Activated naive CD4-positive, alpha-beta T cell treated with anti-CD3 and anti-CD28 coated beads, Interleukin-2, amount 50 U/mL, for 72 hours (primary cell): ENCODE results near the gene PTPRC. TPM values are rescaled to one million over a fixed set of nuclear protein-coding genes. Genes with fewer than 3 reads are reported as not detected.

Experiments
- ATAC-seq, 2 donors: fragments of 150-1000 bp; cut with Tn5 transposase; 2 replicates each; pipeline ENCODE4 v1.10.0; 2021; ENCODE audit warnings: mild to moderate bottlenecking in 2 of 2, moderate library complexity in 2 of 2
- DNase-seq, 2 donors: peaks; one replicate each; pipeline ENCODE4 v3.0.0; 2021 to 2022; ENCODE audit warnings: low spot score in 2 of 2
- H3K27ac Mint-ChIP-seq, 2 donors: one replicate each; pipeline ENCODE4 v1.8.0; 2022; ENCODE audit warnings: mild to moderate bottlenecking in 2 of 2, mixed read lengths in 2 of 2
- H3K36me3 Mint-ChIP-seq, 2 donors: one replicate each; pipeline ENCODE4 v1.8.0; 2022; ENCODE audit warnings: mixed read lengths in 2 of 2
- H3K9me3 Mint-ChIP-seq, 2 donors: one replicate each; pipeline ENCODE4 v1.8.0; 2022; ENCODE audit warnings: mixed read lengths in 2 of 2
- total RNA-seq, 2 donors: library from RNA; stranded (reverse); gene quantifications; one replicate each; pipeline ENCODE4 v1.2.3, GENCODE V29; 2022

PTPRC gene
- total RNA-seq, 2 donors from 2014 or later: 433 to 644 TPM

DNA sequence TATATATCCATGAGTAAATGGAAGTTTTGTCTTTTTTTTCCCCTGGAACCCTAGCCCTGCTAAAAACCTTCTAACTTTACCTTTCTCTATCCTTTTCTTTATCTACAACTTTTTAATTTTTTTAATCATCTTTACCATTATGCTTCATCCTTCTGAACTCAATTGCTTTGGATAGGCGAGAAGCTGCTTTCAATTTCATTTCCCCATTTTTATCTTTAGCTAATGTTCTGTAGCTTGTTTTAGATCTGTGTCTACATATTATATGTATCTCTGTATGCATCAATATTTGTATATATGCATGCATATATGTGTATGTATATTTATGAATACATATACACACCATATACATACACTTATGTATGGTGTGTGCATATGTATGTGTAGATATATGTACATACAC, 57.4 kb downstream of the PTPRC start:
- peaks cover 38 to 64% of the 10 kb centered on the region in 2 donors for H3K36me3 Mint-ChIP-seq

DNA sequence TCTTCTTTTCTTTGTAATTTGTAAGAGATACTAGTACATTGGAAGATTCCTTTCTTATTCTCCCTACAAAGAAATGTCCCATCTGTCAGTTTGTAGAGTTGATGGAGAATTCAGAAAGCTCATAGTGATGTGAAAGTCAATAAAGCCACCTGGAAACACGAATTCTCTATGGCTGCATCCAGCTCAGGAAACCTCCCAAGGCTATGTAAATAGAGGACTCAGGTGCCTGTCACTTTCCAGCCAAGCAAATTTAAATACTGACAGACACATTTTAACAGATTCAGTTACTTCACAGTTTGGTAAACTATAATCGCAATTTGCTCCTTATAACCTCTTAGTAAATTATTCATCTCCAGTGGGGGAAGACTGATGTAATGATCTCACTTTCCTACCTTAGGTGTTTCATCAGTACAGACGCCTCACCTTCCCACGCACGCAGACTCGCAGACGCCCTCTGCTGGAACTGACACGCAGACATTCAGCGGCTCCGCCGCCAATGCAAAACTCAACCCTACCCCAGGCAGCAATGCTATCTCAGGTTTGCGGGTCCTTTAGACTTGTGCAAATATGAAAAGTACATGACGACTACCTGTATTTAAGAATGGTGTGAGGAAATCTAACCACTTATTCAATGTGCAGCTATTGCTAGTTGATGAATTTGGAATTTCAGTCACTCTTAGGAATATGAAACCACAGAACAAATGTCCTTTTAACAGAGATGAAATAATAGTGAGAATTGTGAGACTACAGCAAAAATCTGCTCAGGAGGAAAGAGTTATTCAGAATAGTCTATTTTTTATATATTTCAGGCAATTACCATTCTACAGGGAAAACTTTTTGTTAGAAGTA, 60.6 kb downstream of the PTPRC start:
- H3K9me3 Mint-ChIP-seq: no peaks in the 10 kb centered on the region
- H3K36me3 Mint-ChIP-seq: peaks cover 44 to 71% of the 10 kb centered on the region in 2 donors
- H3K27ac Mint-ChIP-seq: peak overlapping the region; percentile 75 to 83
- DNase-seq (peak in 1 of 2 donors; percentile 76), ATAC-seq (peak; percentile 72 to 80)

More for the DNA sequence above, 57.4 kb downstream of the PTPRC start:
- ATAC-seq: no peak
- Mint-ChIP-seq H3K9me3 (no peaks in the 10 kb centered on the region), H3K27ac (peak overlapping the region; percentile 53 to 78)
- no peak for DNase-seq

DNA sequence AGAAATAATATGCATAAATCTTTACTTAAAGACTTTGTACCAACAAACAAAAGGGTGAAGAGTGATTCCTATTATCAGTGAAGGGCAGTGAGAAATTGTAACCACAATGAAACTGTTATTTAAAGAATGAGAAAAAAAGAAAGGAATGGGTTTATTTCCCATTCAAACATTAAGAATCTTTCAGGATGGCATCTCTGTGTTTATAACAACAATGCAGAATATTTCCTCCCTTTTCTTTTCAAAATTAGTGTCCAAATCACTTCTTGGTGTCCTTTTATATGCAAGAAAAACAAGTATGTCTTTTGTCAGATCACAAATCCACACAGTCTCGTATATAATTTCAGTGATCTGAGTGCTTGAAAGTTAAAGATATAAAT, 61.2 kb downstream of the PTPRC start:
- DNase-seq: no peak
- Mint-ChIP-seq H3K9me3 (no peaks in the 10 kb centered on the region), H3K36me3 (peaks cover 48 to 75% of the 10 kb centered on the region in 2 donors), H3K27ac (peak overlapping the region; percentile 75 to 83)
- no peak for ATAC-seq

DNA sequence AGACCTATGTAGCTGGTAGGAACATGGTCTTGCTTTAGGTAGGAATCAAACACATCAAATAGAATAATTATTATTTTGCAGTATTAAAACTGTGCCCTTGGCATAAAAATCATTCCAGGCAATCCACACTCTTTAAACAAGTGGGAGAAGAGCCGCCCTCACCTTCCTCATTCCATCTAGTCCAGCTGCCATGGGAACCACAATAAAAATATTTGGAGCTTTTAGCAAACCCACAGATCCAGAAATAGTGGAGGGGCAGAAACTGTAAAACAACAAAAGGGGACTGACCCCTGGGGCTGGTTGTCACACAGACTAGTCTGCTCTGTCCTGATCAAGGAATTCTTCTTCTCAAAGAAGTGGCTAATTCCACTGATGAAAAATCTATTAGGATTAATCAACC, 61.6 kb downstream of the PTPRC start:
- Mint-ChIP-seq H3K27ac (peak overlapping the region; percentile 75 to 83), H3K36me3 (peaks cover 52 to 78% of the 10 kb centered on the region in 2 donors), H3K9me3 (no peaks in the 10 kb centered on the region)

DNA sequence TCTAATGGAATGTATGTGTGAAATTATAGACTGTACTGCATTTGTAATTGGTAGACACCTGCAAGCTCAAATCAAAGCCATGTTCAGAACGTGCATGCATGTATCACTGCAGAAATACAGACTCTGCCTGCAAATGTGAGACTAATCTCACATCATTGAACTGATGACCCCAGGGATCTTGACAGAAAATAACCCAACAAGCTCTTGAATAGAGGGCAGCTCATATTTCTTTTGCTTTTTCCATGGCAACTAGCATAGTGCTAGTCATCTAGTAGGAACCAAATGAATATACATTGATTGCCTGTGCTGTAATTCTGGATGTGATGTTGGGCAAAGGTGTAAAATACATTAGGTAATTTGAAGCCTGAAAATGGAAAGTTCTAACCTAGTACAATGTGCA, 62.4 kb downstream of the PTPRC start:
- peaks cover 56 to 80% of the 10 kb centered on the region in 2 donors for H3K36me3 Mint-ChIP-seq
- no peaks in the 10 kb centered on the region for H3K9me3 Mint-ChIP-seq
- peak overlapping the region; percentile 75 to 83 for H3K27ac Mint-ChIP-seq
- ATAC-seq: peak; percentile 49 to 77
- no peak for DNase-seq

More for the DNA sequence above, 61.6 kb downstream of the PTPRC start:
- no peak for ATAC-seq
- DNase-seq: no peak

DNA sequence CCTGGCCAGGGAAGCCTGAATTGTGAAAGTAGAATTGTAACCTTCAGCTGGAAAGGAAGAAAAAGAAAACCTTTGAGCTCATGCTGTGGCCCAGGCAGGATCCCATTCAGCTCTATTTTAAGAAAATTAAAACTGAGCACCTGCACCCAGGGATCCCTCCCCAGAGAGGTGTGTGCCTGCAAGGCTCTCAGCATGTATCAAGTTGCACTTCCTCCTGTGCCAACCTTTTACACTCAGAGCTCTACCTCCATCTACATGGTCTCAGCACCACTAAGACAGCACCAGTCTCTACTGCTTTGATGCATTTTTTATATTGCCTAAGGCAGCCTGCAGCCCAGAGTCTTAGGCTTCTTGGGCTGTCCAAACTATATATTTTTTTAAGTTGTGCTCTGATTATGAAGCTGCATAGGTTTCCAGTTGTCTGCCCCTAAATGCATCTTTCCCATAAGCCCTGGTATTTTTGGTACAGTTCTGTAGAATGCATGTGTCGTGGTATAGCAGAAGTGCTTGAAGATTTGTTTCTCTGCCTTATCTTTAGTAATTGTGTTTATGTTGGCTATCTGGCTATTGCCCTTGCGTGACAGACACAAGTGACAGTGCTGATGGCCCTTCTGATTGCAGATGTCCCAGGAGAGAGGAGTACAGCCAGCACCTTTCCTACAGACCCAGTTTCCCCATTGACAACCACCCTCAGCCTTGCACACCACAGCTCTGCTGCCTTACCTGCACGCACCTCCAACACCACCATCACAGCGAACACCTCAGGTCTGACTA, 63.1 kb downstream of the PTPRC start:
- ATAC-seq: peak in 1 of 2 donors; percentile 13

DNA sequence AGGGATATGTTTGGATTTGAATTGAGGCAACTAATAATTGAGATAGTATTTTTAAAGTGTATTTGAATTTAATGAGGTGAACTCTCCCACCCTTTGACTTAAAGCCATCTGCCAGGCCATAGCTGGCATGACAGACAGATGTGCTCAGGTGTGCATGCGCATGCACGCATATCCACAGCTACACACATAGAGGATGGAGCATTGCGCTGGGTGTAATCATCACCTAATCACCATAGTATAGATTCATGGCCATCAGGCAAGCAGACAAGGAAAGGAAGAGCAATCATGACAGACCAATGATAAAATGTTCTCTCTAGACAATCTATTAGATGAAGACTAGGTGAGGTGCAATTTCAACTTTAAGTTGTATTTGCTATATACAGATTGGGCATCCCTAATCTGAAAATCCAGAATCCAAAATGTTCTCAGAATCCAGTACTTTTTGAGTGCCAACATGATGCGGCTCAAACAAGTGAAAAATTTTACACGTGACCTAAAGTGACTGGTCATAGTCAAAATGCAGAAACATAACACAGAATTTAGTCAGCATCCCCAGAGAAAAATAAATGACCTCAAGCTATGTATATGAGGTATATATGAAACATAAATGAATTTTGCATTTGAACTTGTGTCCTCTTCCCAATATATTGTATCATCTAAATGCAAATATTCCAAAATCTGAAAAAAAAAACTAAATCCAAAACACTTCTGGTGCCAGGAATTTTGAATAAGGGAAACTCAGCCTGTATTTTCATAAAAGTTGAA, 70.1 kb downstream of the PTPRC start:
- H3K36me3 Mint-ChIP-seq: peaks cover 20 to 74% of the 10 kb centered on the region in 2 donors
- ATAC-seq (no peak), DNase-seq (no peak)
- H3K27ac Mint-ChIP-seq: peak overlapping the region; percentile 44 to 90
- no peaks in the 10 kb centered on the region for H3K9me3 Mint-ChIP-seq

More for the DNA sequence above, 63.1 kb downstream of the PTPRC start:
- Mint-ChIP-seq H3K9me3 (no peaks in the 10 kb centered on the region), H3K27ac (peak overlapping the region in 1 of 2 donors; percentile 32), H3K36me3 (peaks cover 49 to 74% of the 10 kb centered on the region in 2 donors)
- no peak for DNase-seq

DNA sequence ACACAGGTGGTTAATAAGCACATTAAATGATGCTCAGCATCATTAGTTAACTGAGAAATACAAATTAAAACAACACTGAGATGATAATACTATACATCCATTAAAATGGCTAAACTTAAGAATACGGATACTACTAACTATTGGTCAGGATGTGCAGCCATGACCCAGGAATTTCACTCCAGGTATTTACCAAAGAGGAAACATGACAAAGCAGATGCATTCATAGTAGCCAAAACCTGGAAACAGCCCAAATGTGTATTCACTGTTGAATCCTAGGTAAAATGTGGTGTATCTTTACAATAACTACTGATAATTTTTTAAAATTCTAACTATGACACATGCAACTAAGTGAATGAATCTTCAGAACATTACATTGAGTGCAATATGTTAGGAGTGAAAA, 73.0 kb downstream of the PTPRC start:
- H3K9me3 Mint-ChIP-seq: no peaks in the 10 kb centered on the region
- peak overlapping the region in 1 of 2 donors; percentile 81 for H3K27ac Mint-ChIP-seq
- peaks cover 14 to 81% of the 10 kb centered on the region in 2 donors for H3K36me3 Mint-ChIP-seq
- ATAC-seq (no peak), DNase-seq (no peak)

DNA sequence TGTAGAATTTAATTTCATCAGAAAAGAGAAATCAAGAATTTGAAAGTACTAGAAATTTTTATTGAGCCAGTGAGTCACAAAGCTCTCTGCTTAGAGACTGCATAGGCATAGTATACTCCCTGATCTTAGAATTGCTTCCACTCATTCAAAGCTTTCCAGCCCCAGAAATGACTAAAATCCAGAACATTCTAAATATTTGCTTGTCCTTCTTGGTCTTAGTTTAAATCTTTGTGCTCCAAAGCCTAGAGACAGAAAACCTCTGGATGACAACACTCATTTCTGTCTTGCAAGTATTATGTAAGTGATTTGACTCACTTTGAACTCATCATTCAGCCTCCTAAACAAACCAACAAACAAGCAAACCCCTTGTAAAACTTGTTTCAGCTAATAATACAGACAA, 74.2 kb downstream of the PTPRC start:
- no peaks in the 10 kb centered on the region for H3K9me3 Mint-ChIP-seq
- ATAC-seq: peak; percentile 77
- peaks cover 20 to 86% of the 10 kb centered on the region in 2 donors for H3K36me3 Mint-ChIP-seq
- peak overlapping the region; percentile 39 to 95 for H3K27ac Mint-ChIP-seq
- DNase-seq: no peak

DNA sequence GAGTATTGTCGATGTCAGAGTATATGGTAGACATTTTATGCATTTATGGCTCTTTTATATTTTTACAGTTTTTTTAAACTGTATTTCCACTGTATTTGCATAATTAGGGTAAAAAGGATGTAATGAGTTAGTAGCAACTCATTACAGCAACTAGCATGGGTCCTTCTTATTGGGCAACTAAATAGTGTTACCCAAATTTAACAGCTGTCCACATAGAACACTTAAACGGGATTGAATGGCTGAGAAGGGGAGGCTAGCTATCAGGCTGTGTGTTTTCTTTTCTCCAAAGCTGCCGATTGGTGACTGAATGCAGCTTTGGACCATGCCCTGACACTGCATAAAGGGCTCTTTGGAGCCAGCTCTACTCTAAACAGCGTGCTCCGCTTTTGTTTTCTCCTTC, 75.4 kb downstream of the PTPRC start:
- H3K36me3 Mint-ChIP-seq: peaks cover 14 to 87% of the 10 kb centered on the region in 2 donors
- no peaks in the 10 kb centered on the region for H3K9me3 Mint-ChIP-seq
- ATAC-seq (no peak), DNase-seq (no peak)
- H3K27ac Mint-ChIP-seq: peak overlapping the region in 1 of 2 donors; percentile 82

DNA sequence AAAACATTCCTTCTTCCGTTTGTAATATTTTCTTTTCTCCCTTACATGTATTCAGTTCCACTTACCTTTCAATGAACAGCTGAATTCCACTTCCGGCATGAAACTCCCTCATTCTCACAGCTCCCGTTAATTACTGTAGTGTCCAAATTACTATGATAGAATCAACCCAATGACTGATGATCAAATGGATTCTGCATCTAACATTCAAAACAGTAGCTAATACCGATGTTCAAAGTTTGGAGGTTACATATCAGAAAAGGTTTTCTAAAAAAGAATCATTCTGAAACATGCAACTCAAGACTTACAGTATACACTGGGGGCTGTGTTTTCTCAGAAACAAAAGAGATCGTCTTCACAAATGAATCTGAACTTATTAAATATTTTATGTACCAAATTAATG, 77.2 kb downstream of the PTPRC start:
- peaks cover 14 to 87% of the 10 kb centered on the region in 2 donors for H3K36me3 Mint-ChIP-seq
- DNase-seq: no peak
- no peaks in the 10 kb centered on the region for H3K9me3 Mint-ChIP-seq
- peak in 1 of 2 donors; percentile 51 for ATAC-seq
- H3K27ac Mint-ChIP-seq: peak overlapping the region in 1 of 2 donors; percentile 85

DNA sequence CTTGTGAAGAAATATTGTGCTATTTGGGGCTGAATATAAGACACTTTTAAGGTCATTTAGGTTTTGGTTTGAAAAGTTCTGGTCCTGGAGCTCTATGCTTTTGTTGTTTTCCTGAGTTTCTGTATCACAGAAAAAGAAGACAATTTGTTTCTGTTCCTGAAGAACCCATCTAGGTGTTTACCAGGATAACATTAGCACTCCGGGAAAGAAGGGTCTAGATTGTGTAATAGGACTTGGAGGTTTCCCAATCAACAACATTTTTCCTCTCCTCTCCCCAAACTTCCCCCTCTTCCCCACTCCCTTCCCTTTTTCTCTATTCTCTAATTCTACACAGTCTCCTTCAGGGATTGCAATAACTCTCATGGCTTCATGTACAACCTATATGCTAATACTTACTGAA, 78.7 kb downstream of the PTPRC start:
- peaks cover 14 to 80% of the 10 kb centered on the region in 2 donors for H3K36me3 Mint-ChIP-seq
- peak overlapping the region in 1 of 2 donors; percentile 77 for H3K27ac Mint-ChIP-seq

DNA sequence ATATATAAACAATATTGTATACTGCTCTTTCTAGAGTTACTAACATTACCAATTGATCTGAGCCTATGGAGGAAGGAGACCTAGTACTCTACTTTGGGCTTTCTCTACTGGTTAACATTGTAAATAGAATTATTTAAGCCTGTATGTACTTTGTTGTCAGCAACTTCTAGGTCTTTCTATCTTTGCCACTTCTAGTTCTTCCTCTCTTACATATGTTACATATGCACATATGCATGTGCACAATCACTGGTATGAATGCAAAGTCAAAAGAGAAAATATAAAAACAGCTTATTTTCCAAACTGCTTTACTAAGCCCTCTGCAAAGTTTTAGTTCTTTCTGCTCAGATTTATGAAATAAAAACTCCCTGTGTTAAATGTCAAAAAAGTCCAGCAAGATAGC, 84.3 kb downstream of the PTPRC start:
- DNase-seq (no peak), ATAC-seq (no peak)
- H3K9me3 Mint-ChIP-seq: peaks cover 0 to 8% of the 10 kb centered on the region in 2 donors
- no peak overlapping the region for H3K27ac Mint-ChIP-seq
- H3K36me3 Mint-ChIP-seq: peaks cover 26 to 74% of the 10 kb centered on the region in 2 donors

More for the DNA sequence above, 78.7 kb downstream of the PTPRC start:
- ATAC-seq (no peak), DNase-seq (no peak)
- H3K9me3 Mint-ChIP-seq: no peaks in the 10 kb centered on the region

DNA sequence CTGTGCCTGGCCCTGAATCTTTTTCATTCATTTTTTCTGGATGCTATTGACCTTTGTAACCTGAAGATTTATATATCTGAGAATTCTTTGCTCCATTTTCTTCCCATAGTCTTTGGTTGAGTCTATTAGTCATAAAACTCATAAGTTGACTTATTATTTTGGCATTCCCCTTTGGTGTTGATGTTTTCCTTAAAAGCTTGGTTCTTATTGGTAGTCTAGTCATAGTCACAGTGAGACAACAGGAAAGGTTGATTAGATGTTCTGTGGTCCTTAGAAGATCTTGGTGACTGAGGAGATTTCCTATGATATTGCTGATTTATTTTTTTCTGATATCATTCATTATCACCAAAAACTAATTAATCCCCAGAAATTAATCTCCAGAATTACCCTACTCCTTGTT, 86.2 kb downstream of the PTPRC start:
- peaks cover 26 to 67% of the 10 kb centered on the region in 2 donors for H3K36me3 Mint-ChIP-seq
- ATAC-seq (no peak), DNase-seq (no peak)
- H3K9me3 Mint-ChIP-seq: peaks cover 0 to 8% of the 10 kb centered on the region in 2 donors
- peak overlapping the region; percentile 46 to 86 for H3K27ac Mint-ChIP-seq

DNA sequence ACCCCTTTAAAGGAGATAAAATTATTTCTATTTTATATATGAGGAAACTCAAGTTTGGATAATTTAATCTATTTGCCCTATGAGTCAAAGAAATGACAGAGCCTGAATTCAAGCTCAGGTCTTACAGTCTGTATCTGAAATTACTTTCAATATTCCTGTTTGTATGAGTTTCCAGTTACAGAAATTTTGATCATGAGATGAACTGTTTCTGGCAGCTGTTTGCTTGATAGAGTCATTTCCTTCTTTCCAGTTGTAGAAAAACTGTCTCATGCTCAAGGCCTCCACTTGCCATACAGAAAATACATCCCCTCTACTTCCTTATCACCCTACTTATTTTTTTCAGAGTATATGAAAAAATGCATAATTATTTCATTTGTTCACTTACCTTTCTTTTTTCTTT, 87.6 kb downstream of the PTPRC start:
- Mint-ChIP-seq H3K27ac (peak overlapping the region; percentile 46 to 86), H3K36me3 (peaks cover 27 to 67% of the 10 kb centered on the region in 2 donors), H3K9me3 (peaks cover 0 to 8% of the 10 kb centered on the region in 2 donors)
- no peak for DNase-seq
- ATAC-seq: peak; percentile 68 to 73

DNA sequence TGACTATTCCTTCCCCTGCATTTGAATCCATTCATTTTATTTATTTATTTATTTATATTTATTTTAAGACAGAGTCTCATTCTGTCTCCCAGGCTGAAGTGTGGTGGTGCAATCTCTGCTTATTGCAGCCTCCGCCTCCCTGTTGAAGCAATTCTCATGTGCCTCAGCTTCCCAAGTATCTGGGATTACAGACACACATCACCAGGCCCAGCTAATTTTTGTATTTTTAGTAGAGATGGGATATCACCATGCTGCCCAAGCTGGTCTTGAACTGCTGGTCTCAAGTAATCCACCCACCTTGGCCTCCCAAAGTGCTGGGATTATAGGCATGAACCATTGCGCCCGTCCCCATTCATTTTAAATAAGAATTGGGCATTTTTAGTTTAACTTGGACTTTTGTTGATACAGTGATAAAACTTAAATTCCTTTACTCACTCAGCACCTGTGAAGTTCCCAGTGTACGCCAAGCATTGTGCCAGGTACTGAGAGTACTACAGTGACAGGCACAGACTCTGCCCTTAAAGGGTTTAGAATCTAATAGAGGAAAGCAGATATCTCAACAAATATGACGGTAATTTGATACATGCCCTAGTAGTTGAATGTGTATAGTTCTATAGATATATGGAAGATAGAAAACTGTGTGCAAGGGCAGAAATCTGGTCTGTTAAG, 90.5 kb downstream of the PTPRC start:
- DNase-seq (no peak), ATAC-seq (no peak)
- Mint-ChIP-seq H3K36me3 (peaks cover 31 to 62% of the 10 kb centered on the region in 2 donors), H3K27ac (peak overlapping the region; percentile 30 to 79), H3K9me3 (peaks cover 0 to 8% of the 10 kb centered on the region in 2 donors)
